ENCODE data around the gene CCNJ. TPM values are rescaled to one million over a fixed set of nuclear protein-coding genes. Genes with fewer than 3 reads are reported as not detected.
A peak's percentile ranks its signal among the peaks of the same experiment; 100 is the strongest.

Gene CCNJ
- total and polyA plus RNA-seq, 9 of the 15 experiments (the other 6 are each of a cell fraction or from before 2014, with no cell fraction given), result 0.69 to 15.7 (median 9.2) TPM

- peak; percentile 67; the same call in 1 of the 2 replicates for TF ChIP-seq BACH1 (tag; IDR thresholded peaks at IDR 0.05)
- TF ChIP-seq PKNOX1 (IDR thresholded peaks at IDR 0.05), result peak; percentile 73
- peak; percentile 87 for TF ChIP-seq PHF8 (IDR thresholded peaks at IDR 0.05; ENCODE audit: borderline replicate concordance, low read length)
- TF ChIP-seq, protein P1, sequence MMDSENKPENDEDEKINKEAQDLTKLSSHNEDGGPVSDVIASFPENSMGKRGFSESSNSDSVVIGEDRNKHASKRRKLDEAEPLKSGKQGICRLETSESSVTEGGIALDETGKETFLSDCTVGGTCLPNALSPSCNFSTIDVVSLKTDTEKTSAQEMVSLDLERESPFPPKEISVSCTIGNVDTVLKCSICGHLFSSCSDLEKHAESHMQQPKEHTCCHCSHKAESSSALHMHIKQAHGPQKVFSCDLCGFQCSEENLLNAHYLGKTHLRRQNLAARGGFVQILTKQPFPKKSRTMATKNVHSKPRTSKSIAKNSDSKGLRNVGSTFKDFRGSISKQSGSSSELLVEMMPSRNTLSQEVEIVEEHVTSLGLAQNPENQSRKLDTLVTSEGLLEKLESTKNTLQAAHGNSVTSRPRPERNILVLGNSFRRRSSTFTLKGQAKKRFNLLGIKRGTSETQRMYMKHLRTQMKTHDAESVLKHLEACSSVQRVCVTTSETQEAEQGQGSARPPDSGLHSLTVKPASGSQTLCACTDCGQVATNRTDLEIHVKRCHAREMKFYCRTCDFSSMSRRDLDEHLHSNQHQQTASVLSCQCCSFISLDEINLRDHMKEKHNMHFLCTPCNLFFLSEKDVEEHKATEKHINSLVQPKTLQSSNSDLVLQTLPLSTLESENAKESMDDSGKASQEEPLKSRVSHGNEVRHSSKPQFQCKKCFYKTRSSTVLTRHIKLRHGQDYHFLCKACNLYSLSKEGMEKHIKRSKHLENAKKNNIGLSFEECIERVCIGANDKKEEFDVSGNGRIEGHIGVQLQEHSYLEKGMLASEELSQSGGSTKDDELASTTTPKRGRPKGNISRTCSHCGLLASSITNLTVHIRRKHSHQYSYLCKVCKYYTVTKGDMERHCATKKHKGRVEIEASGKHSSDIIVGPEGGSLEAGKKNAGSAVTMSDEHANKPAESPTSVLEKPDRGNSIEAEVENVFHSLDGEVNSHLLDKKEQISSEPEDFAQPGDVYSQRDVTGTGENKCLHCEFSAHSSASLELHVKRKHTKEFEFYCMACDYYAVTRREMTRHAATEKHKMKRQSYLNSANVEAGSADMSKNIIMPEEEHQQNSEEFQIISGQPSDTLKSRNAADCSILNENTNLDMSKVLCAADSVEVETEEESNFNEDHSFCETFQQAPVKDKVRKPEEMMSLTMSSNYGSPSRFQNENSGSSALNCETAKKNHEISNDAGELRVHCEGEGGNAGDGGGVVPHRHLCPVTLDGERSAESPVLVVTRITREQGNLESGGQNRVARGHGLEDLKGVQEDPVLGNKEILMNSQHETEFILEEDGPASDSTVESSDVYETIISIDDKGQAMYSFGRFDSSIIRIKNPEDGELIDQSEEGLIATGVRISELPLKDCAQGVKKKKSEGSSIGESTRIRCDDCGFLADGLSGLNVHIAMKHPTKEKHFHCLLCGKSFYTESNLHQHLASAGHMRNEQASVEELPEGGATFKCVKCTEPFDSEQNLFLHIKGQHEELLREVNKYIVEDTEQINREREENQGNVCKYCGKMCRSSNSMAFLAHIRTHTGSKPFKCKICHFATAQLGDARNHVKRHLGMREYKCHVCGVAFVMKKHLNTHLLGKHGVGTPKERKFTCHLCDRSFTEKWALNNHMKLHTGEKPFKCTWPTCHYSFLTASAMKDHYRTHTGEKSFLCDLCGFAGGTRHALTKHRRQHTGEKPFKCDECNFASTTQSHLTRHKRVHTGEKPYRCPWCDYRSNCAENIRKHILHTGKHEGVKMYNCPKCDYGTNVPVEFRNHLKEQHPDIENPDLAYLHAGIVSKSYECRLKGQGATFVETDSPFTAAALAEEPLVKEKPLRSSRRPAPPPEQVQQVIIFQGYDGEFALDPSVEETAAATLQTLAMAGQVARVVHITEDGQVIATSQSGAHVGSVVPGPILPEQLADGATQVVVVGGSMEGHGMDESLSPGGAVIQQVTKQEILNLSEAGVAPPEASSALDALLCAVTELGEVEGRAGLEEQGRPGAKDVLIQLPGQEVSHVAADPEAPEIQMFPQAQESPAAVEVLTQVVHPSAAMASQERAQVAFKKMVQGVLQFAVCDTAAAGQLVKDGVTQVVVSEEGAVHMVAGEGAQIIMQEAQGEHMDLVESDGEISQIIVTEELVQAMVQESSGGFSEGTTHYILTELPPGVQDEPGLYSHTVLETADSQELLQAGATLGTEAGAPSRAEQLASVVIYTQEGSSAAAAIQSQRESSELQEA (IDR thresholded peaks at IDR 0.05; ENCODE audit: low read depth), result peak; percentile 55; the same call in 1 of the 2 replicates
- TF ChIP-seq, protein P2, sequence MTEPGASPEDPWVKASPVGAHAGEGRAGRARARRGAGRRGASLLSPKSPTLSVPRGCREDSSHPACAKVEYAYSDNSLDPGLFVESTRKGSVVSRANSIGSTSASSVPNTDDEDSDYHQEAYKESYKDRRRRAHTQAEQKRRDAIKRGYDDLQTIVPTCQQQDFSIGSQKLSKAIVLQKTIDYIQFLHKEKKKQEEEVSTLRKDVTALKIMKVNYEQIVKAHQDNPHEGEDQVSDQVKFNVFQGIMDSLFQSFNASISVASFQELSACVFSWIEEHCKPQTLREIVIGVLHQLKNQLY (CRISPR knock-in tag; conservative IDR thresholded peaks at IDR 0.05), result no peak
- TF ChIP-seq FOSL1 (tag; conservative IDR thresholded peaks at IDR 0.05), result peak; percentile 48; the same call in 1 of the 2 replicates
- TF ChIP-seq ZNF830 (CRISPR knock-in tag; IDR thresholded peaks at IDR 0.05), result no peak
- no peak for TF ChIP-seq ESRRB (CRISPR knock-in tag; IDR thresholded peaks at IDR 0.05; ENCODE audit: borderline replicate concordance)
- TF ChIP-seq JUN (IDR thresholded peaks at IDR 0.05; ENCODE audit: borderline replicate concordance, low read depth, low read length), result 0 out of 2 replicates have a peak, but pooled peaks have one; percentile 23
- no peak for TF ChIP-seq JUN (CRISPR knock-in tag; IDR thresholded peaks at IDR 0.05; ENCODE audit: borderline replicate concordance)
- no peak for TF ChIP-seq E2F4 (CRISPR knock-in tag; IDR thresholded peaks at IDR 0.05; ENCODE audit: low read depth)
- TF ChIP-seq ZNF3 (CRISPR knock-in tag; IDR thresholded peaks at IDR 0.05), result no peak
- no peak for TF ChIP-seq ZFP36 (IDR thresholded peaks at IDR 0.05; ENCODE audit: low read depth, low read length, partially characterized antibody)
- TF ChIP-seq TAF15 (IDR thresholded peaks at IDR 0.05; ENCODE audit: low read depth, low read length), result no peak
- TF ChIP-seq TFAM (CRISPR knock-in tag; conservative IDR thresholded peaks at IDR 0.05), result no peak
These were observed 46.5 kb downstream of the CCNJ start (continued) for GRCh38 chr10:96089670-96090462.

Data from K562 (cell line).